ENCODE data around the gene SNX8. TPM values are rescaled to one million over a fixed set of nuclear protein-coding genes. Genes with fewer than 3 reads are reported as not detected.
A peak's percentile ranks its signal among the peaks of the same experiment; 100 is the strongest.

Gene SNX8
- total RNA-seq, 1 donor from 2014 or later: 12.9 TPM

GRCh38 chr7:2266911-2267310, 47.3 kb downstream of the SNX8 start:
- FAIRE-seq (no peak), DNase-seq (ENCODE audit: low read depth) (peak; percentile 51)
- H3K4me3 ChIP-seq (ENCODE audit: low read depth, low read length): no peak overlapping the region
- H3K27me3 ChIP-seq (ENCODE audit: control insufficient read depth, insufficient read depth, low read length): no peaks in the 10 kb centered on the region
- TF ChIP-seq CTCF (IDR thresholded peaks at IDR 0.05; ENCODE audit: insufficient read depth, low read length, severe bottlenecking): no peak
- peaks cover 4% of the 10 kb centered on the region for H3K36me3 ChIP-seq (ENCODE audit: control insufficient read depth, insufficient read depth, low read length)

- Histone ChIP-seq H3K4me3 (ENCODE audit: low read depth, low read length) (no peak overlapping the region), H3K36me3 (ENCODE audit: control insufficient read depth, insufficient read depth, low read length) (peaks cover 4% of the 10 kb centered on the region), H3K27me3 (ENCODE audit: control insufficient read depth, insufficient read depth, low read length) (no peaks in the 10 kb centered on the region)
- FAIRE-seq: no peak
- no peak for TF ChIP-seq CTCF (IDR thresholded peaks at IDR 0.05; ENCODE audit: insufficient read depth, low read length, severe bottlenecking)
- no peak for DNase-seq (ENCODE audit: low read depth)
Observed at GRCh38 chr7:2264158-2264557, 50.1 kb downstream of the SNX8 start.

- FAIRE-seq (no peak), DNase-seq (ENCODE audit: low read depth) (no peak)
- TF ChIP-seq CTCF (IDR thresholded peaks at IDR 0.05; ENCODE audit: insufficient read depth, low read length, severe bottlenecking): no peak
- Histone ChIP-seq H3K36me3 (ENCODE audit: control insufficient read depth, insufficient read depth, low read length) (peaks cover 4% of the 10 kb centered on the region), H3K27me3 (ENCODE audit: control insufficient read depth, insufficient read depth, low read length) (no peaks in the 10 kb centered on the region), H3K4me3 (ENCODE audit: low read depth, low read length) (no peak overlapping the region)
Observed at GRCh38 chr7:2263176-2263575, 51.1 kb downstream of the SNX8 start.

- no peak for TF ChIP-seq CTCF (IDR thresholded peaks at IDR 0.05; ENCODE audit: insufficient read depth, low read length, severe bottlenecking)
- DNase-seq (ENCODE audit: low read depth) (no peak), FAIRE-seq (no peak)
- H3K27me3 ChIP-seq (ENCODE audit: control insufficient read depth, insufficient read depth, low read length): no peaks in the 10 kb centered on the region
- H3K4me3 ChIP-seq (ENCODE audit: low read depth, low read length): no peak overlapping the region
- H3K36me3 ChIP-seq (ENCODE audit: control insufficient read depth, insufficient read depth, low read length): peaks cover 6% of the 10 kb centered on the region
Observed at GRCh38 chr7:2261611-2262010, 52.6 kb downstream of the SNX8 start.

GRCh38 chr7:2260820-2261219, 53.4 kb downstream of the SNX8 start:
- H3K27me3 ChIP-seq (ENCODE audit: control insufficient read depth, insufficient read depth, low read length): no peaks in the 10 kb centered on the region
- TF ChIP-seq CTCF (IDR thresholded peaks at IDR 0.05; ENCODE audit: insufficient read depth, low read length, severe bottlenecking): no peak
- no peak overlapping the region for H3K4me3 ChIP-seq (ENCODE audit: low read depth, low read length)
- FAIRE-seq (no peak), DNase-seq (ENCODE audit: low read depth) (peak; percentile 83)
- peaks cover 6% of the 10 kb centered on the region for H3K36me3 ChIP-seq (ENCODE audit: control insufficient read depth, insufficient read depth, low read length)

GRCh38 chr7:2259480-2259879, 54.8 kb downstream of the SNX8 start:
- TF ChIP-seq CTCF (IDR thresholded peaks at IDR 0.05; ENCODE audit: insufficient read depth, low read length, severe bottlenecking): no peak
- peaks cover 6% of the 10 kb centered on the region for H3K36me3 ChIP-seq (ENCODE audit: control insufficient read depth, insufficient read depth, low read length)
- no peak overlapping the region for H3K4me3 ChIP-seq (ENCODE audit: low read depth, low read length)
- H3K27me3 ChIP-seq (ENCODE audit: control insufficient read depth, insufficient read depth, low read length): no peaks in the 10 kb centered on the region
- DNase-seq (ENCODE audit: low read depth) (no peak), FAIRE-seq (no peak)

Measured in bronchial epithelial cell (primary cell).